Retinal pigment epithelial cell (primary cell): ENCODE measurements around the gene ASMT.
"Not testable (repeated sequence)": the region's sequence is repeated elsewhere in the genome, so short reads cannot be mapped to it uniquely, and the experiment has no call there.

ENCODE experiments used
- DNase-seq: peaks from one replicate; pipeline ENCODE4 v3.0.0-alpha.2; 2010; ENCODE audit warnings: low read depth
- H3K4me3 ChIP-seq: 2 replicates; pipeline ENCODE4 v1.5.1; 2011; ENCODE audit warnings: mild to moderate bottlenecking, low read length, control low read depth, moderate library complexity
- TF ChIP-seq, protein P1 (sequence below): conservative IDR thresholded peaks from 2 replicates; pipeline ENCODE4 v1.5.1; 2011; ENCODE audit warnings: low read depth, low read length, control low read depth, inconsistent platforms

ASMT gene, protein sequence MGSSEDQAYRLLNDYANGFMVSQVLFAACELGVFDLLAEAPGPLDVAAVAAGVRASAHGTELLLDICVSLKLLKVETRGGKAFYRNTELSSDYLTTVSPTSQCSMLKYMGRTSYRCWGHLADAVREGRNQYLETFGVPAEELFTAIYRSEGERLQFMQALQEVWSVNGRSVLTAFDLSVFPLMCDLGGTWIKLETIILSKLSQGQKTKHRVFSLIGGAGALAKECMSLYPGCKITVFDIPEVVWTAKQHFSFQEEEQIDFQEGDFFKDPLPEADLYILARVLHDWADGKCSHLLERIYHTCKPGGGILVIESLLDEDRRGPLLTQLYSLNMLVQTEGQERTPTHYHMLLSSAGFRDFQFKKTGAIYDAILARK

DNA sequence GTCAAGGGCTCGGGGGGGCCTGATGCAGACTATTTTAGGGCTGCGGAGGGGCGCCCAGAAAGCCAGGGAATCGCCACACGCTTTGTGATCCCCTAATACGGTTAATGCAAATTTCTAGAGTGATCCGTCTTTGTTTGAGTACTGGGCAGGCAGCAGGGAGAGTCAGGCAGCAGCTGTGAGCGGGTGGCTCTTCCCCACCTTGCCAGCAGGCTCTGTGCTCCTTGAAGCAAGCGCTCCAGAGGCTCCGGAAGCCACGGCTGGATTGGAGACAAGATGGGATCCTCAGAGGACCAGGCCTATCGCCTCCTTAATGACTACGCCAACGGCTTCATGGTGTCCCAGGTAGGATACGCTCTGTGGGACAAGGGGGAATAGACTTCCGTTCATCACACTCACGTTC, at the start of gene ASMT:
Gene ASMT, plus strand, starts transcription at position 133 of the 400 bp plus-strand sequence. Its CDS starts 141 bp downstream, at position 274.
- TF ChIP-seq, protein P1, sequence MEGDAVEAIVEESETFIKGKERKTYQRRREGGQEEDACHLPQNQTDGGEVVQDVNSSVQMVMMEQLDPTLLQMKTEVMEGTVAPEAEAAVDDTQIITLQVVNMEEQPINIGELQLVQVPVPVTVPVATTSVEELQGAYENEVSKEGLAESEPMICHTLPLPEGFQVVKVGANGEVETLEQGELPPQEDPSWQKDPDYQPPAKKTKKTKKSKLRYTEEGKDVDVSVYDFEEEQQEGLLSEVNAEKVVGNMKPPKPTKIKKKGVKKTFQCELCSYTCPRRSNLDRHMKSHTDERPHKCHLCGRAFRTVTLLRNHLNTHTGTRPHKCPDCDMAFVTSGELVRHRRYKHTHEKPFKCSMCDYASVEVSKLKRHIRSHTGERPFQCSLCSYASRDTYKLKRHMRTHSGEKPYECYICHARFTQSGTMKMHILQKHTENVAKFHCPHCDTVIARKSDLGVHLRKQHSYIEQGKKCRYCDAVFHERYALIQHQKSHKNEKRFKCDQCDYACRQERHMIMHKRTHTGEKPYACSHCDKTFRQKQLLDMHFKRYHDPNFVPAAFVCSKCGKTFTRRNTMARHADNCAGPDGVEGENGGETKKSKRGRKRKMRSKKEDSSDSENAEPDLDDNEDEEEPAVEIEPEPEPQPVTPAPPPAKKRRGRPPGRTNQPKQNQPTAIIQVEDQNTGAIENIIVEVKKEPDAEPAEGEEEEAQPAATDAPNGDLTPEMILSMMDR, result no peak
- DNase-seq, result no peak
- H3K4me3 ChIP-seq, result no peak within 1 kb of the TSS

DNA sequence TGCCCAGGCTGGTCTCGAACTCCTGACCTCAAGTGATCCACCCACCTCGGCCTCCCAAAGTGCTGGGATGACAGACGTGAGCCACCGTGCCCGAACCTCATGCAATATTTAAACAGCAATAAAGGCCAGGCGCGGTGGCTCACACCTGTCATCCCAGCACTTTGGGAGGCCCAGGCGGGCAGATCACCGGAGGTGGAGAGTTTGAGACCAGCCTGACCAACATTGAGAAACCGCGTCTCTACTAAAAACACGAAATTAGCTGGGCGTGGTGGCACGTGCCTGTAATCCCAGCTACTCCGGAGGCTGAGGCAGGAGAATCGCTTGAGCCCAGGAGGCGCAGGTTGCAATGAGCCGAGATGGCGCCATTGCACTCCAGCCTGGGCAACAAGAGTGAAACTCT, 40.7 kb upstream of the ASMT start:
- DNase-seq, H3K4me3 ChIP-seq: not testable (repeated sequence)

DNA sequence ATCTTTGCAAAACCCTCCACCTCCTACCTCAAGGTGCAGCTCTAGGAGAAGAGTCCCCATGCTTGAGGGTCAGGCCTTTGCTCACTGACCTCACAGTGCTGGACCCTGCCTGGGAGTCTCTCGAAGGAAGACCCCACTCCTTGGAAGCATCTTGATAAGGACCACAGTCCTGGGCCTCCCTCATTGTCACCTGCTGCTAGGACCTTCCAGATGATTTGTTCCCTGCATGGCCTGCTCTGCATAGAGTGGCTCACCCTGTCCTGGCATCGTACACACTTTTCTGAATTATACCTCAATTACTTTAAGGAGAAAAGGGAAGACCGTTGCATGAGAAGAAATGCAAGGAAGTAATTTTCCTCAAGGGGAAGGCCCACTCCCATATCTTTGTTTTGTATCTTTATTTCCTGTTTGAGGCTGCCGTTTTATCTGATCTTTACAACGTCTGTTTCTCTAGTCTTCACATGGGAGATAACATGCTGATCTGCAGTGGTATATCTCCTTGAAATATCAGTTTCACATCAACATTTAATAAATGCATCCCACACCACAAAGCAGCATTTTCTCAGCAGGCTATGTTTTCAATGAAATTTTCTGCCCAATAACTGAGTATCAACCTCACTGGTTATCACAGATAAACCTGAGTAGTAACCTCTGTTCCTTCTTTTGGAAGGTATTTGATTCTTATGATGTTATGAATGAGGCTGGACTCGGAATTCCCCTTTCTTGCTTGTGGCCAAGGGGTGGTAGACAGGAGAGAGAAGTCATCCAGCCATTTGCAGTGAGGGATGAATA, 38.5 kb upstream of the ASMT start:
- H3K4me3 ChIP-seq, result no peak overlapping the region
- no peak for DNase-seq

DNA sequence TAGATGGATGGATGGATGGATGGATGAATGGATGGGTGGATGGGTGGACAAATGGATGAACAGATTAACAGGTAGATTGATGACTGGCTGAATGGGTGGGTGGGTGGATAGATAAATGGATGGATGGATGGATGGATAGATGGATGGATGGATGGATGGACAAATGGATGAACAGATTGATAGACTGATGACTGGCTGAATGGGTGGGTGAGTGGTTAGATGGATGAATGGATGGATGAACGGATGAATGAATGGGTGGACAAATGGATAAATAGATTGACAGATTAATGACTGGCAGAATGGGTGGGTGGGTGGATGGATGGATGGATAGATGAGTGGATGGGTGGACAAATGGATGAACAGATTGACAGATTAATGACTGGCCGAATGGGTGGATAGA, 37.0 kb upstream of the ASMT start:
- no peak for DNase-seq
- H3K4me3 ChIP-seq, result no peak overlapping the region
- TF ChIP-seq, protein P1, result no peak

More for the DNA sequence above, 38.5 kb upstream of the ASMT start:
- TF ChIP-seq, protein P1, result no peak

DNA sequence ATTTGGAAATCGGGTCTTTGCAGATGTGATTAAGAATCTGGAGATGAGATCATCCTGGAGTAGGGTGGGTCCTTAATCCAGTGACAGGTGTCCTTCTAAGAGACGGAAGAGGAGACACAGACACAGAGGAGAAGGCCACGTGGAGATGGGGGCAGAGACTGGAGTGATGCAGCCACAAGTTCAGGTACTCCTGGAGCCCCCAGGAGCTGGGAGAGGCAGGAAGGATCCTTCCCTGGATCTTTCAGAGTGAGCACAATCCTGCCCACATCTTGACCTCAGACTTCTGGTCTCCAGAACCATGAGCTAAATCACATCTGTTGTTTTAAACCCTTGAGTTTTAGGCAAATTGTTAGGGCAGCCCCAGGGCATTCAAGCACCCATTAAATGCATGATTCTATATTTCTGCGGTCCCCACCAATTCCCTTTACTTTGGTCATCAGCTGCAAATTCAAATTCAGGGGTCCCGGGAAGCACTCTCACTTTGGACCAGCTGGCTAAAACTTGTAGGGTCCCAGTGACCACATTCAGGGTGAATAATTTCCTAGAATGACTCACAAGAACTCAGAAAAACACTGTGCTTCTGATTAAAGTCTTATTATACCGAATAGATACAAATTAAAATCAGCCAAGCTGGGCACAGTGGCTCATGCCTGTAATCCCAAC, 36.2 kb upstream of the ASMT start:
- TF ChIP-seq, protein P1, result no peak
- H3K4me3 ChIP-seq, result no peak overlapping the region
- no peak for DNase-seq

DNA sequence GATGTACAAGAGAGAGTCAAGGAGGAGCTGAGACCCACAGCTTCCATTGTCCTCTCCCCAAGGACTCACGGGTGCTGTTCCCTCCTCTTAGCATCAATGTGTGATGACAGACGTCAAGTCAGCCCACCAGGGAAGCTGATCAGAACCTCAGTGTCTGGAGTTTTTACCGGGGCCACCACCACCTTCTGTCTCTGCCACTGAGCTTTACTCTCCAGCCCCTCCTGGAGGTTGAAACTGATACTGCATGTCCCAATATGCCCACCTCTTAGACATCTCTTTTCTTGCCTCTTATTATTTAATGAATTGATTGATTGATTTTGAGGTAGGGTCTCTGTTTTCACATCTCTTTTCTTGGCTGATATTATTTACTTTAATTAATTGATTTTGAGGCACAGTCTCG, 33.7 kb upstream of the ASMT start:
- DNase-seq, result no peak
- H3K4me3 ChIP-seq, result no peak overlapping the region
- TF ChIP-seq, protein P1, result peak; percentile 69

DNA sequence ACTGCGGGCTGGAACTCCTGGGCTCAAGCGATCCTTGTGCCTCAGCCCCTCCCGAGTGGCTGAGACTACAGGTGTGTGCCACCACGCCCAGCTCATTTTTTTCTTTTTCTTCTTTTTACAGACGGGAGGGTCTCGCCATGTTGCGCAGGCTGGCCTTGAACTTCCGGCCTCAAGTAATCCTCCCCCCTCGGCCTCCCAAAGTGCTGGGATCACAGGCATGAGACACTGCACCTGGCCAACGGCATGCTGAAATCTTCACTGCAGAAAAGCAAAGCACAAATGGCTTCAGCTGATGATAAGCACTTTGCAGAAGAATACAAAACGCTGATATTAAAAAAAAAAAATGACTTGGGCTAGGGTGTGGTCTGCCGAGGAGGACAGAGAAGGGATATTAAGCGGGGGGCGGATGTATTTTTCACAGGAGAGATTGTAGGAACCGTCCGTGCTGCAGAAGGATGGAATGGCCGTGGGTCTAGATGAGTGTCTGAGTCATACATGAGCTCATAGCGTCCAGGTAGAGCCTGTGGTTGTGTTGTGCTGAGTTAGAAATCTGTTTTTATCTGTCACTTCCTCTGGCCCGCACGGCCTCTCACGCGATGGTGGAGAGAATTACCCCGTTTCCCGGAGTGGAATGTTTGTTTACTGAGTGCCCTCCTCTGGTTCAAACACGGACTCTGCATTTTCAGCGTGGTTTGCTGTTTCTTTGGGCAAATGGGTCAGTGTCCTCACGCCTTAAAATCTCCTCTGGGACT, 32.0 kb upstream of the ASMT start:
- TF ChIP-seq, protein P1, result no peak
- DNase-seq, result no peak
- H3K4me3 ChIP-seq, result no peak overlapping the region
